ENCODE measurements around the gene ZNF627.
A peak's percentile ranks its signal among the peaks of the same experiment; 100 is the strongest.

ZNF627 gene

GRCh38 chr19:11552666-11553372, 44.5 kb upstream of the ZNF627 start:
- ChIA-PET POLR2A (no interaction called here), CTCF (interaction anchor here (1.2 to 2.3 kb wide), 3 partner anchors 8 to 259 kb away, joined by 3 to 13 read pairs (median 8); no protein-coding TSS in a partner anchor)
- no peak for DNase-seq (ENCODE audit: low read depth, low spot score)
- H3K4me3 ChIP-seq (ENCODE audit: low read depth, low read length), result no peak overlapping the region
- TF ChIP-seq CTCF (IDR thresholded peaks at IDR 0.05; ENCODE audit: insufficient read depth, low read length, missing control alignments), result no peak

GRCh38 chr19:11554160-11554559, 43.1 kb upstream of the ZNF627 start:
- ChIA-PET POLR2A (no interaction called here), CTCF (interaction anchor here (1.0 kb wide), 1 partner anchor 18 kb away, joined by 3 read pairs; no protein-coding TSS in a partner anchor)
- no peak for DNase-seq (ENCODE audit: low read depth, low spot score)
- TF ChIP-seq CTCF (IDR thresholded peaks at IDR 0.05; ENCODE audit: insufficient read depth, low read length, missing control alignments), result no peak
- no peak overlapping the region for H3K4me3 ChIP-seq (ENCODE audit: low read depth, low read length)

- TF ChIP-seq CTCF (IDR thresholded peaks at IDR 0.05; ENCODE audit: insufficient read depth, low read length, missing control alignments), result no peak
- POLR2A ChIA-PET, result no interaction called here
- no peak overlapping the region for H3K4me3 ChIP-seq (ENCODE audit: low read depth, low read length)
- CTCF ChIA-PET, result interaction anchor here (2.3 kb wide), 1 partner anchor 19 kb away, joined by 12 read pairs; no protein-coding TSS in a partner anchor
- DNase-seq (ENCODE audit: low read depth, low spot score), result no peak
These were observed 42.0 kb upstream of the ZNF627 start for GRCh38 chr19:11555246-11555645.

GRCh38 chr19:11556634-11557420, 40.5 kb upstream of the ZNF627 start:
- DNase-seq (ENCODE audit: low read depth, low spot score), result no peak
- no peak overlapping the region for H3K4me3 ChIP-seq (ENCODE audit: low read depth, low read length)
- ChIA-PET CTCF (interaction anchor here (0.9 to 2.3 kb wide), 4 partner anchors 13 to 74 kb away, joined by 3 to 12 read pairs (median 4); no protein-coding TSS in a partner anchor), POLR2A (no interaction called here)
- TF ChIP-seq CTCF (IDR thresholded peaks at IDR 0.05; ENCODE audit: insufficient read depth, low read length, missing control alignments), result no peak

- peak; percentile 37 for TF ChIP-seq CTCF (IDR thresholded peaks at IDR 0.05; ENCODE audit: insufficient read depth, low read length, missing control alignments)
- H3K4me3 ChIP-seq (ENCODE audit: low read depth, low read length), result peak within 1 kb of the TSS; percentile 87
- CTCF ChIA-PET, result interaction anchor here (0.8 to 7.0 kb wide), 13 partner anchors 10 to 265 kb away, joined by 3 to 123 read pairs (median 4); partner anchors contain the start of genes ACP5 and CNN1
- POLR2A ChIA-PET, result interaction anchor here (1.2 kb wide), 1 partner anchor 21 kb away, joined by 4 read pairs; the partner anchor contains the start of gene CNN1
- DNase-seq (ENCODE audit: low read depth, low spot score), result peak; percentile 79
These were observed 38.1 kb upstream of the ZNF627 start, which contains the start of gene ELOF1 for GRCh38 chr19:11558881-11559828. Gene ELOF1 (minus strand): TSS chr19:11559230. CDS start chr19:11554347, 4,883 bp downstream.

All from AG04449 (cell line).